Subcutaneous adipose tissue (tissue), 4 donors: ENCODE measurements around the gene FARS2. TPM values are rescaled to one million over a fixed set of nuclear protein-coding genes. Genes with fewer than 3 reads are reported as not detected.

ENCODE experiments used
- total RNA-seq, 4 donors: library from RNA; depleted of rRNA; stranded (reverse); fragments of >200 nt; gene quantifications; one replicate each; pipeline ENCODE4 v1.1.0, GENCODE V29; 2016
- TF ChIP-seq, protein P1 (sequence below): fragments of 450-650 bp; IDR thresholded peaks from one replicate; pipeline ENCODE4 v1.5.1; 2016; ENCODE audit warnings: low read depth, mild to moderate bottlenecking, control low read depth, antibody characterized with exemption, moderate library complexity

The FARS2 gene
- total RNA-seq, 4 donors from 2014 or later: 6.2 to 13.6 (median 11.3) TPM

DNA sequence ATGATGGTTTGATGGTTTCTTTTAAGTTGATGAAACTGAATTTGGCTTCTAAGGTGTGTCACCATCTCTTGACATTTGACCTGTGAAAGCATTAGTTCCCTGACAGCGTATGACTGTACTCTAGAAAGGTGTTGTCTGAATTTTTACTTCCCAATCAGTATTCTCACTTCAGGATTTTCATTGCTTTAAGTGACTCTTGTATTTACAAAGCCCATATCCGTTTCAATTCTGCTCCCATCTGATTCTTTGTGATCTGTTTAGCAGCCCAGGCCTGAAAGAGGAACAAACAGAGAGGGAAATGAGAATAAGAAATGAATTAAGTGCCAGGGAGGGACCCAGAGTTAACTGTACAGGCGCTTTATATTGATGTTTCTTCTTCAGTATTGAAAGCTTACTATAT is 73.7 kb downstream of the FARS2 start:
- TF ChIP-seq, protein P1, sequence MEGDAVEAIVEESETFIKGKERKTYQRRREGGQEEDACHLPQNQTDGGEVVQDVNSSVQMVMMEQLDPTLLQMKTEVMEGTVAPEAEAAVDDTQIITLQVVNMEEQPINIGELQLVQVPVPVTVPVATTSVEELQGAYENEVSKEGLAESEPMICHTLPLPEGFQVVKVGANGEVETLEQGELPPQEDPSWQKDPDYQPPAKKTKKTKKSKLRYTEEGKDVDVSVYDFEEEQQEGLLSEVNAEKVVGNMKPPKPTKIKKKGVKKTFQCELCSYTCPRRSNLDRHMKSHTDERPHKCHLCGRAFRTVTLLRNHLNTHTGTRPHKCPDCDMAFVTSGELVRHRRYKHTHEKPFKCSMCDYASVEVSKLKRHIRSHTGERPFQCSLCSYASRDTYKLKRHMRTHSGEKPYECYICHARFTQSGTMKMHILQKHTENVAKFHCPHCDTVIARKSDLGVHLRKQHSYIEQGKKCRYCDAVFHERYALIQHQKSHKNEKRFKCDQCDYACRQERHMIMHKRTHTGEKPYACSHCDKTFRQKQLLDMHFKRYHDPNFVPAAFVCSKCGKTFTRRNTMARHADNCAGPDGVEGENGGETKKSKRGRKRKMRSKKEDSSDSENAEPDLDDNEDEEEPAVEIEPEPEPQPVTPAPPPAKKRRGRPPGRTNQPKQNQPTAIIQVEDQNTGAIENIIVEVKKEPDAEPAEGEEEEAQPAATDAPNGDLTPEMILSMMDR: no peak

DNA sequence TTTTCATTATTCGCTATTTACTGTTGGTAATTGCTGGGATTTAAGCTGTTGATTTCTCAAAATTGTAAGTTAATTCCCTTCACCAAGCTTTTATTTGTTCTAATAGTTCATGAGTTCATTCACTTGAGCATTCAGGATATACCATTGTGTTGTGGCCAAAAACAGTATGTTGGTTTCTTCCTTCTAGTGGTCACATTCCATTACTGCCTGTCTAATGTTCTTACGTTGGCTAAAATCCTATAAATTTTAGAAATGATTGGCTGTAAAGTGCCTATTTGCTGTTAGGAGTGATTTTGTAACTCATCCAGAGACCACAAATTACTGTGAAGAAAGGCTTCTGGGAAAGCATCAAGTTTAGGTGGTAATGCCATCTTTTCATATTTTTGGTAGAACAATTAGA is 76.3 kb downstream of the FARS2 start:
- TF ChIP-seq, protein P1: no peak

DNA sequence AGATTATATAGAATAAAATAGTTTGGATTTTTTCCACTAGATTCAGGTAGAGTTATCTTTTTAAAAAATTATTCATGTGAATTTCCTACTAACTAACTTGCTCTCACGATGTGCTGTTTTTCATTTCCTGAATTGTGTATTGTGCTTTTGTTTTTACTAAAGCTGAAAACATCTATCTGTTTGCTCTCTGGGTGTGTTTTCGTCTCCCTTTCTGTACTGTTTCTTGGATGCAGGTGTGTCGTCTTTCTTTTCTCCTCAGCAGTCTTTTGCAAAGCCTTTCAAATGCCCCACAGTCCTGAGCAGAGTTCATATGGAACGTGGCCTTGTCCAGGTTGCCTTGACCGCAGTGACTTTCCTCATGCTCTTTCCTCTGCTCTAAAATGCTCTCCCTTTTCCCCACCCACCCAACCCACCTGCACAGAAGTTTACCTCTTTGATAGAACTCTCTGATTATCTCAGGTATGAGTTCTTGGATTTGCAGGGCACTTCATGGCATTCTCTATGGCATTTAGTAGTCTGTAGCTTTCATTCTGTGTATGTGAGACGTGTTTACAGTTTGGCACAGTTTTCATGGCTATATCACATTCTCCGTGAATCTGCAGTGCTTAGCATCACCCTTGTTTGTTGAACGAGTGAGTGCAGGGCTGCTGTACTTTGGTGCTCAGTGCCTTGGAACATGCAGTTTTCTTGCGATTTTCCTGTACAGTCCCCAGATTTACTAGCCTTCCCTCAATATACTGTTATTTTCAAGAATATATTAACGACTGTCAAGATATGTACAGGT is 77.1 kb downstream of the FARS2 start:
- TF ChIP-seq, protein P1: no peak

DNA sequence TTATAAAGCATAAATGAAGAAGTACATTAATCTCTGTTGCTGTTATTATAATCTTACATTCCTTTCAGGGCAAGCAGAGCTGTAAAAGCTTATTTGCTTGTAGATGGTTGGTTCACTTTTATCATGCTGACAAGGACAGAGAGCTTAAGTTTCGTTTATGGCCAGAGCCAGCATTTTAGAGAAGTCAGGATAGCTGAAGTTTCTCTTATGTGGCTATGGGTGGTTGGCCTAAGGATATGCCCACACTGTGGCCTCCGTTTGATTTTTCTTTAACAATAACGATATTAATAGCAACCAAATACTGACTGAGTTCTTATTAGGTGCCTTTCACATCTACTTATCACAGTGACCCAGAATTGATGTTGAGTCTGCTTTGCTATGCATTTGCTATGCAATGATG is 78.5 kb downstream of the FARS2 start:
- TF ChIP-seq, protein P1: no peak

DNA sequence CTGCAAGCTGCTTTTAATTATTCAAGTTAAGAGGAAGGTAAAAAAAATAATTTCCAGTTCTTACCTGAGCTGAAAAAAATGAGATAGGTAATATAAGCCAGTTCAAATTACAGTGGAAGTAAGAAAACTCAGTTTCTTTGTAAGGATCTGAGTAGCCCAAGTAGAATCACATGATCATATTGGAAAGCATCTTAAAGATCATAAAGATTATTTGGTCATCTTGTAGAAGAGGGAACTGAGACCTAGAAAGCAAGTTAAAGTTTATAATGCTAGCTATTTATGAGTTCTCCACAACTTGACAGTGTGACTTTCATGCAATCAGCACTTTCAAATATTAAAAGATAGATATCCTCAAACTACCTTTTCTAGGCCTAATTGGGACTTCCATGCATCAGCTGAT is 80.5 kb downstream of the FARS2 start:
- TF ChIP-seq, protein P1: no peak

DNA sequence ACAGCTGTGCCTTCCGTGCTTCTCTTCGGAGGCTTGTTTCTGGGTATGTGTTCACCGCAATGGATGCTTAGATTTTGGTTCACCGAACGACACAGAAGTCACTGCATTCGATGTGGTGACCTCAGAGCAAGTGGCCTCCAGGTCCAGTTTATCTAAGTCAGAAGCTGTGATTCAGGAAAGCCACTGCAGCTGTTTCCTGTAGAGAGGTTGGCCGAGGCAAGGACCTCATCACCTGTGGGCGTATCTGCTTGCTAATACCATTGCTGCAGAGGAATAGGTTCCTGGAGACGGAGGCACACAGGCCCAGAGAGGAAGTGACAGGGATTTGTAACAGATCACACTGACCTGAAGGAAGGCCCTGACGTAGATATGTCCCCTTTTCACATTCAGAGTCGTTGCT is 82.7 kb downstream of the FARS2 start:
- TF ChIP-seq, protein P1: no peak

DNA sequence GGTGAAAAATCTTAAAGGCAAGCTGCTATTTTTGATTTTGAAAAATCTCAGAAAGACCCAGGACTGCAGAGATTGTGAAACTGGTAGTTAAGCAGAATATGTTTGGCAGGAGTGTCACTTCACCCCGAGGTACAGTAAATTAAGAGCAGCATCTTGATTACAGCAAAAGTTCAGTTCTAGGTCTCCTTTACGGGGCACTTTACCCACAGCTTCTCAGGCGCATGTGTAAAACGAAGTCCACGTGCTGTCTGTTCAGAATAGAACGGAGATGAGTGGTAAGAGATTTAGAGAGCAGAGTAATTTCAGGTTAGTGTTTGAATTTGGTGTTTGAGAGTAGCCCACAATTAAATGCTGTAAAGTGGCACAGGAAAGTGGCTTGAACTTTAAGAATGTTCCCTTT is 84.0 kb downstream of the FARS2 start:
- TF ChIP-seq, protein P1: no peak
